GM19043 (cell line): ENCODE data around the gene NUB1.

Source experiments
- ATAC-seq: cut with Tn5 transposase; IDR thresholded peaks from one replicate; pipeline ENCODE4 v1.9.1; 2021; ENCODE audit warnings: low read depth; ENCODE audit not compliant: unreplicated experiment

The NUB1 gene

GRCh38 chr7:151342102-151342646, 562 bp downstream of the NUB1 start:
- peak; percentile 53 for ATAC-seq

DNA sequence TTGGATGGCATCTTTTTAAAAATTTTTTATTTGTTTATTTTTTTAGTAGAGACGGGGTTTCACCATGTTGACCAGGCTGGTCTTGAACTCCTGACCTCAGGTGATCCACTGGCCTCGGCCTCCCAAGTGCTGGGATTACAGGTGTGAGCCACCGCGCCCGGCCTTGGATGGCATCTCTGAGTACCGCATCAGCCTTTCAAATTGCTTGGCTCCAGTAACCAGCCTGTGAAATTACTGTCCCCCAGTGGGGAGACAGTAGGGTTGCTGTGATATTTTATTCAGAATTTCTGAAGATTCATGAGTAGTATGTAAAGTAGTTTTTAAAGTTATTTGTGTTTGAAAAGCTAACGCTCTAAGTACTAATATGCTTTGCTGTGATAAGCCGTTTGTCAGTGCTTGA, 1.2 kb downstream of the NUB1 start:
- ATAC-seq = no peak

DNA sequence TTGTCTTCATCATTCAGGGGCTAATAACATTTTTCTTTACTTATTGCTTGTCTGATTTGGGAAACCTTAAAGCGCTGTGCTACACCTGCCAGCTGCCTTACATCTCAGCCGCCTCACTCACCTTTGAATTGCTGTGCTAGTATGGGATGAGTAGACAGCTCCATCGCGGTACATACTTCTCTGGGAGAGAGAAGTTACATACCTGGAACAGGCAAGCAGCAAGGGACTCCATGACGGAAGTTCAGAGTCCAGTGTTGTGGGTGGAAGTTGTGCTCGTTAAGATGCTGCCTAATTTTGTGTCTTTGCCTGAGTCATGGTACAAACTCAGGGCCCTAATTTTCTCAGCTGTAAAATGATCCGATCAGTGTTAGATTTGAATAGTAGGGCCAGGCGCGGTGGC, 1.9 kb downstream of the NUB1 start:
- ATAC-seq = no peak

- no peak for ATAC-seq
These were observed 4.2 kb downstream of the NUB1 start for GRCh38 chr7:151345576-151346469.

- ATAC-seq = no peak
These were observed 4.8 kb downstream of the NUB1 start for GRCh38 chr7:151346470-151346769.

- no peak for ATAC-seq
These were observed 5.6 kb downstream of the NUB1 start for GRCh38 chr7:151347200-151347599.

GRCh38 chr7:151348970-151349369, 7.4 kb downstream of the NUB1 start:
- no peak for ATAC-seq

GRCh38 chr7:151349507-151349853, 7.9 kb downstream of the NUB1 start:
- ATAC-seq = peak; percentile 25

DNA sequence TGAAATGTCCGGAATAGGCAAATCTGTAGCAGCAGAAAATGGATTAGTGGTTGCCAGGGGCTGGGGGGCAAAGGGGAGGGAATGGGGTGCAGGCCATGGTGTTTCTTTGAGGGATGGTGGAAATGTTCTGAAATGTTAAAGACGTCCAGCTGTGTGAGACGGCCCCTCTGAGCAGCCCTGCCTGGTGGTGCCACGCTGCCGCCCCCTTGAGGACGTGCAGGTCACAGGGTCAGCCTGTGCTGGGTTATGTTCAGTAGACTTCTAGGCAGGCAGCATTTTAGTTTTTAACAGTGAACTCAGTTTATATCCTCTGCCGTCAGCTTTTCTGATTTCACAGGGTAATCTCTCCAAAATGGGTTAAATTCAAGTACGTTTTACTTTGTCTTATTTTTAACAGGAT, 9.4 kb downstream of the NUB1 start:
- ATAC-seq = no peak

- peak; percentile 33 for ATAC-seq
These were observed 10.4 kb downstream of the NUB1 start for GRCh38 chr7:151351967-151352366.

GRCh38 chr7:151352512-151352911, 10.9 kb downstream of the NUB1 start:
- ATAC-seq = peak; percentile 12

GRCh38 chr7:151361193-151361959, 19.8 kb downstream of the NUB1 start:
- no peak for ATAC-seq

DNA sequence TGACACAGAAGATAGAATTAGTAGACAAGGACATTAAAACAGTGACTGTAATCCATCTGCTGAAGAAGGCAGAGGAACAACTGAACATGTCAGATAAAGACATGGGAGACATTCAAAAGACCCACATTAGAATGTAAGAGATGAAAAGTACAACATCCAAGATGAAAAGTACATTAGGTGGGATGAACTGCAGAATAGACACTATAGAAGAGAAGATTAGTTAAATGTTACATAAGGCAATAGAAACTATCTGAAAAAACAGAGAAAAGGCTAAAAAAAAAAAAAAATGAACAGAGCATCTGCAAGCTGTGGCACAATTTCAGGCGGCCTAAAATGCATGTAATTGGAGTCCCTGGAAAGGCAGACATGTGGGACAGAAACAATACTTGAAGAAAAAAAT, 21.6 kb downstream of the NUB1 start:
- ATAC-seq = no peak

DNA sequence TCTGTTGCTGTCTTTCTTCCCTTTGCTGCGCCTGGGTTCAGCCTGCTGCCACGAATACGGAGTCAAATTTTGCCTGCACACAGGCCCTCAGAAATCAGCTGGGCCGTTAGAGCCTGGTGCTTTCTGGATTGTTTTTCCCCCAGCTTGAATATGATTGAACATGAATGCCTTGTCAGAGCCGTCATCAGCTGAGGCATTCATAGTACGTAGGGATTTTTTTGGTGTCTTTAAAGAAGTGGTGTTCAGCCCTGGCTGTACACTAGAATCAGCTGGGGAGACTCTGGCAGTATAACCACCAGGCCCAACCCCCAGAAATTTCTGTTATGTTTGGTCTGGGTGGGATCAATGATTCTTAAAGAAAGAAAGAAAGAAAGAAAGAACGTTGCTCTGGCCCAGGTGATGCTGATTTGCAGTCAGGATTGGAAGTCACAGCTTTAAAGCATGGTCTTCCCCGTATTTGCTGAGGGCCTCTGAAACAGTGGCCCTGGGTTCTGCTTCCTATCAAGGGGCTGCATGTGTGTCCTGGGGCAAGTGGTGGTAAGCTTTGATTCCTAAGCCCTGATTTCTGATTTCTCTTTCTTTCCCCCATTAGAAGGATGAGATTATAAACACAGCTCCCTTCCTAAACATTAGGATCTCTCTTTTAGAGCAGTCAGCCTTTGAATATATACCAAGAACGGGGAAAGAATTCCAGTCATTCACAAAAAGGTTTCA, 24.7 kb downstream of the NUB1 start:
- ATAC-seq = no peak

- no peak for ATAC-seq
These were observed 25.2 kb downstream of the NUB1 start for GRCh38 chr7:151366880-151367222.

DNA sequence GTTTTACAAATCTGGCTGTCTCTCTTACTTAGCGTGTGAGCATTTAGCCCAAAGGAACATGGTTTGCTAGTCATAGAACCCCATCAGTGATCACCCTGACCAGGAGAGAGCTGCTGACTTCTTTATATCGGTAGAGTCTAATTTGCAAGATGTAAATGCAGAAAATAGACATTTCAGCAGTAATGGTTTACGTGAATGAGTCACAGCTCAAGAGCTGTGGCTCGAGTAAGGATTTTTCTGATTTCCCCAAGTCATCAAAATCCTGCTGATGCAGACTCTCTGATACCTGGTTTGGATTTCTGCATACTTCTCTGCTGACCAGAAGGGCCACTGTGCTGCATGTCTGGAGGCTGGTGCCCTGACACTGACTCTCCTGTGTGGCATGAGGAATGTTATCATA, 25.7 kb downstream of the NUB1 start:
- ATAC-seq = no peak

DNA sequence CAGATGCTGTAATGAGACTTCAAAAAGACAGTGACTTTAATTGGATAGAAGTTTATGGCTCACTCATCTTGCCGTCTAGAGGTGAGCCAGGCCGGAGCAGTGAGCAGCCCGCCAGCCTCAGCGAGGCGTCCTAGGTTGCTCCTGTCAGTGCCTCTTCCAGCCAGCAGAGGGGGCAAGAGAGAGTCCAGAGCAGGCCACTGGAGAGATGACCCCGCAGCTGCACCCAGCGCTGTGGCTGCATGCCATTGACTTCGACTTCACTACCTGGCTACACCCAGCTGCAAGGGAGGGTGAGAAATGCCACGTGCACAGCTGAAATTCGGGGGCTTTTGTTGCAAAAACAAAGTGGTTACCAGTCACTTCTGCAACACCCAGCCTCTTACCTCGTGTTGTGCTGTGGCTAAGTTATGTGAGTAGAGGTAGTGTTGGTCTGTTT, 26.5 kb downstream of the NUB1 start:
- peak; percentile 99 for ATAC-seq

DNA sequence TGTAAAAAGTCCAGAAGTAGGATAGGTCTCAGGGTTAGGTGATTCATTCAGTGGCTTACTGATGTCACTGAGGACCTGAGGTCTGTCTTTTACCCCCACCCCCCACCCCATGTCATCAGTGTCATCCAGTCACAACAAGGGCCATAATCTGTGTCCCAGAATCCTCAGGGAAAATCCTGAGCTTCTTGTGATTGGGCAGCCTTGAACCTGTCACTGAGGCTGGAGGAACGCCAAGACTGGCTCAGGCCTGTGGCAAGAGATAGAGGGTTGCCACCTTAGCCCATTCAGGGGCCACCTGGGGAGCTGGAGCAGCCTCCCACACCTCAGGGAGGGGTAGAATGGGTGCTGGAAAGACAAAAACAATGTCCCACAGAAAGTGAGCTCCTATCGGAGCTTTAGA, 29.7 kb downstream of the NUB1 start:
- no peak for ATAC-seq

GRCh38 chr7:151372612-151373265, 31.1 kb downstream of the NUB1 start:
- ATAC-seq = no peak

DNA sequence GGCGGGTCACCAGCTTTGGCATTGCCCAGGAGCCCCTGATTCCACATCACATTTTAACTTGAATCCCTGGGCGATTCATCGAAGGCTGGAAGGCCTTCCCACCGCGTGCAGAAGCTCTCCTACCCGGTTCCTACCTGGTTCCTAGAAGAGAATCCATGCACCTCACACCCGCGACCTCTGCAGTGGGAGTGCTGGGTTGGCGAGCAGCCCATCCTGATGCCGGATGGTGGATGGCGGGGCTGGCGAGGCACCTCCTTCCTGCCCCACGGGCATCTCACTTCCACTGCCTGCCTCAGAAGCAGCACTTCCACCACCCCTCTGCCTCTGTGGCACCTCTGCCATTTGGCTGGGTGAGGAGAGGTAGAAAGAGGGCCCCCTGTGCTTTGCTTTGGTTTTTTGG, 32.0 kb downstream of the NUB1 start:
- ATAC-seq = no peak

- ATAC-seq = no peak
These were observed 32.5 kb downstream of the NUB1 start for GRCh38 chr7:151374139-151374538.
